Small intestine (tissue), 7 donors: ENCODE measurements around the gene SLC6A12. TPM values are rescaled to one million over a fixed set of nuclear protein-coding genes. Genes with fewer than 3 reads are reported as not detected.

ENCODE experiments used
- DNase-seq, 2 donors: peaks; one replicate each; pipeline versions ENCODE4 v3.0.0 to v3.0.0-alpha.2; 2013
- FAIRE-seq: peaks from 2 replicates; lab custom pipeline; 2012; peaks lifted over from hg19 to GRCh38; lab: Jason Lieb, UNC
- H3K27ac ChIP-seq, 3 donors: one replicate each; pipeline ENCODE4 v1.5.1; 2013; ENCODE audit warnings: low read length in 2 of 3, mild to moderate bottlenecking in 2 of 3, control low read depth in 1 of 3, inconsistent platforms in 1 of 3, low read depth in 1 of 3, moderate library complexity in 1 of 3
- H3K27me3 ChIP-seq, 3 donors: one replicate each; pipeline ENCODE4 v1.6.1; 2013; ENCODE audit warnings: low read length in 3 of 3, inconsistent platforms in 1 of 3; ENCODE audit not compliant: control insufficient read depth in 3 of 3, insufficient read depth in 3 of 3
- H3K36me3 ChIP-seq, 3 donors: one replicate each; pipeline ENCODE4 v1.6.1; 2013; ENCODE audit warnings: low read length in 3 of 3, inconsistent platforms in 1 of 3, low read depth in 1 of 3, mild to moderate bottlenecking in 1 of 3, moderate library complexity in 1 of 3; ENCODE audit not compliant: control insufficient read depth in 3 of 3, insufficient read depth in 2 of 3
- H3K4me1 ChIP-seq, 3 donors: one replicate each; pipeline ENCODE4 v1.6.1; 2013; ENCODE audit warnings: low read length in 2 of 3, inconsistent platforms in 1 of 3, low read depth in 1 of 3, mild to moderate bottlenecking in 1 of 3, moderate library complexity in 1 of 3; ENCODE audit not compliant: control insufficient read depth in 3 of 3, insufficient read depth in 2 of 3
- H3K4me3 ChIP-seq, 3 donors: one replicate each; pipeline ENCODE4 v1.5.1; 2013; ENCODE audit warnings: low read length in 3 of 3, control low read depth in 1 of 3, inconsistent platforms in 1 of 3, low read depth in 1 of 3, mild to moderate bottlenecking in 1 of 3, moderate library complexity in 1 of 3
- H3K9me3 ChIP-seq, 2 donors: one replicate each; pipeline ENCODE4 v1.6.1; 2013; ENCODE audit warnings: low read depth in 1 of 2, low read length in 1 of 2; ENCODE audit not compliant: control insufficient read depth in 2 of 2, insufficient read depth in 1 of 2
- WGBS, 3 donors: extraction: QIAGEN DNeasy Blood & Tissue Kit; methylation state at CpG; one replicate each; pipeline ENCODE4 v1.1.7; 2013; 5-methylcytosine and 5-hydroxymethylcytosine counted together
- polyA plus RNA-seq, 4 donors: library from polyadenylated mRNA; stranded (reverse) in 3 of 4; unstranded in 1 of 4; fragments of 200-250 nt in 3 of 4; fragments of 120-200 nt in 1 of 4; gene quantifications; one replicate each; pipeline versions ENCODE4 v1.2.1 to v1.2.3, GENCODE V29; 2013
- donor health status: healthy with polysubstance abuse.
- donor health status: control.
- donor health status: control.
- donor health status: Bipolar disorder and iron deficiency.
- donor health status: healthy.

Gene SLC6A12
- polyA plus RNA-seq, 4 donors, result 0.06 to 9.4 (median 1.7) TPM

GRCh38 chr12:232731-233614 is 19.0 kb upstream of the SLC6A12 start:
- peaks cover 0 to 5% (median 2%) of the 10 kb centered on the region in 3 donors for H3K27me3 ChIP-seq
- DNase-seq, result no peak
- H3K36me3 ChIP-seq, result no peaks in the 10 kb centered on the region
- H3K4me1 ChIP-seq, result peaks cover 0 to 12% (median 0%) of the 10 kb centered on the region in 3 donors
- no peak overlapping the region for H3K4me3 ChIP-seq
- WGBS, 3 donors, result 53 to 79% (median 69%) methylated on average over 19 of the region's 19 CpGs
- no peak overlapping the region for H3K27ac ChIP-seq
- peaks cover 4 to 26% of the 10 kb centered on the region in 2 donors for H3K9me3 ChIP-seq
- FAIRE-seq, result no peak

DNA sequence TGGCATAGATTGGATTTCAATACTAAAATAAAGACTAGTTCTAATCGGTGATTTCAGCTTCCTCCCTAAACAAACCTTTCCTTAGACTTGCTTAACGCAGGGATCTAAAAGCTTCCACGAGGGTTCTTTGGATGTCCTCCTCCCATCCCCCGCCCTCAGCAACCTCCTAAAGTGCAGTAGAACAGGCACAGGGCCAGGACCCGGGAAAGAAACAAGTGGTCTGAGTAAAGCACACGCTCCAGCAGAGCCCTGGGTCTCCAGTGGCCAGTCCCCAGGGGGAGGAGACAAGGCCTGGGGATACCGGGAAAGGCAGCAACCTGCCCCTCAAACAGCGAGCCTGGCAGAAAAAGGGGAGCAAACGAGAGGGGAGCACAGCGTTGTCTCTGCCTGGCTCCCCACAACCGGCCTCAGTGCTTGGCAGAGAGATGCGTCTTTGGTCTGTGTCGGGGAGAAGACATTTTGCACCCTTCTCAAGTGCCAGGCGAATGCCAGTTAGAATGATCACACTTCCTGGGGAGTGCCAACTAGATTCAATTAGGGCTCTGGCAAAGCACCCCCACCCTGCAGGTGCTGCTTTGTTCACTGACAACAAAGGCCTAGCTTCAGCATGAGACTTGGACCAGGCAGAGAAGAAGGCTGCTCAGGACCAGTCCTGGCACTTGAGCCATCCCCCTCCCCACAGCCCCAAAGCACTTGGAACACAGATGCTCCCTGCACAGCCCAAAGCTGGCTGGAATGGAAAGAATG is 17.1 kb upstream of the SLC6A12 start:
- Histone ChIP-seq H3K27ac (no peak overlapping the region), H3K4me1 (no peaks in the 10 kb centered on the region), H3K9me3 (peaks cover 4 to 8% of the 10 kb centered on the region in 2 donors), H3K4me3 (no peak overlapping the region), H3K36me3 (no peaks in the 10 kb centered on the region), H3K27me3 (peaks cover 0 to 6% (median 2%) of the 10 kb centered on the region in 3 donors)
- WGBS, 3 donors, result 65 to 71% (median 67%) methylated on average over 14 of the region's 14 CpGs
- FAIRE-seq (no peak), DNase-seq (no peak)

- H3K36me3 ChIP-seq, result no peaks in the 10 kb centered on the region
- WGBS, 3 donors, result 66 to 73% (median 71%) methylated on average over 26 of the region's 26 CpGs
- peaks cover 0 to under 1% of the 10 kb centered on the region in 2 donors for H3K9me3 ChIP-seq
- DNase-seq, result no peak
- no peaks in the 10 kb centered on the region for H3K4me1 ChIP-seq
- no peak overlapping the region for H3K4me3 ChIP-seq
- H3K27ac ChIP-seq, result no peak overlapping the region
- no peak for FAIRE-seq
- peaks cover 0 to 6% (median 2%) of the 10 kb centered on the region in 3 donors for H3K27me3 ChIP-seq
These were observed 15.7 kb upstream of the SLC6A12 start for GRCh38 chr12:229441-230191.

GRCh38 chr12:228846-229200 is 14.9 kb upstream of the SLC6A12 start:
- Histone ChIP-seq H3K27me3 (peaks cover 0 to 4% (median 2%) of the 10 kb centered on the region in 3 donors), H3K4me3 (no peak overlapping the region), H3K27ac (no peak overlapping the region), H3K36me3 (no peaks in the 10 kb centered on the region), H3K4me1 (no peaks in the 10 kb centered on the region), H3K9me3 (no peaks in the 10 kb centered on the region)
- WGBS, 3 donors, result 73 to 77% (median 77%) methylated on average over 3 of the region's 3 CpGs
- FAIRE-seq, result no peak
- DNase-seq, result no peak

DNA sequence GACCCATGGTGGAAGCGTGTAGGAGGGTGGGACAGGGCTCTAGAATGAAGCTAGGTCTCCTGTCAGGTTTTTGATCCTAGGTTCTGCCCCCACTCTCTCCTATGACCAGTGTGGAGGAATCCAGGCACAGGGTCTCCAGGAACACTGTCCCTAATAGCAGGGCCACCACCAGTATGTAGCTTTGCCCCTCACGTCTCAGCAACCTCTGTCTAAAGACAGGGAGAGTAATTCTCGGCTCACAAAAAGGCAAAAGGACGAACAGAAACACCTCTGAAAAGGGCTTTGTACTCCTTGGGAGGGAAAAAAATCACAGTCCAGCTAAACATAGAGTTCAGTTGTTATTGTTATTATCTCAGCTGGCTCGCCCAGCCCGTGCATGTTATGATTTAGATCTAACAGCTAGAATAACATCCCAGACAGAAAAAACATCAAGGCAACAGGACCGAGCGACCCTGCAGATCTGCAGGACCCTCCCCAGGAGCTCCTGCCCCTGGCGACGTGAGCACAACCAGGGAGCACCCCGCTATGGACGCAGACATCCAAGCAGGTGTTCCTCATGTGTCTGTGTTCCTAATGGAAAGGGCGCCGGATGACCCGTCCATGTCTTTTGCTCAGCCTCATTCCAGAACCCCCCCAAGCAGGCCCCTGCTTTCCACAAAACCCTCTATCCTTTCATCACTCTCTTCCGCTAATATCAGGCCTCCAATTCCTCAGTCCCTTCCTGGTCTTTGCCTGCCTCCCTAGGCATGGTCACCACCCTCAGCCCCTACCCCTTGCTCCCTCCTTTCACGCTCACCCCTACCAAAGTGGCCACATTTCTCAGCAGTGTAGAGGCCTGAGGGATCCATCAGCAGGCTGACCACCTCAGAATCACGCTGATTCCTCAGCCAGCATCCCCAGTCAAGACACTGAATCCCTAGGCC is 14.2 kb upstream of the SLC6A12 start:
- Histone ChIP-seq H3K27me3 (peaks cover 0 to 4% (median 2%) of the 10 kb centered on the region in 3 donors), H3K4me3 (no peak overlapping the region), H3K4me1 (no peaks in the 10 kb centered on the region), H3K9me3 (no peaks in the 10 kb centered on the region), H3K27ac (no peak overlapping the region), H3K36me3 (no peaks in the 10 kb centered on the region)
- no peak for DNase-seq
- WGBS, 3 donors, result 70 to 79% (median 71%) methylated on average over 18 of the region's 18 CpGs
- no peak for FAIRE-seq

DNA sequence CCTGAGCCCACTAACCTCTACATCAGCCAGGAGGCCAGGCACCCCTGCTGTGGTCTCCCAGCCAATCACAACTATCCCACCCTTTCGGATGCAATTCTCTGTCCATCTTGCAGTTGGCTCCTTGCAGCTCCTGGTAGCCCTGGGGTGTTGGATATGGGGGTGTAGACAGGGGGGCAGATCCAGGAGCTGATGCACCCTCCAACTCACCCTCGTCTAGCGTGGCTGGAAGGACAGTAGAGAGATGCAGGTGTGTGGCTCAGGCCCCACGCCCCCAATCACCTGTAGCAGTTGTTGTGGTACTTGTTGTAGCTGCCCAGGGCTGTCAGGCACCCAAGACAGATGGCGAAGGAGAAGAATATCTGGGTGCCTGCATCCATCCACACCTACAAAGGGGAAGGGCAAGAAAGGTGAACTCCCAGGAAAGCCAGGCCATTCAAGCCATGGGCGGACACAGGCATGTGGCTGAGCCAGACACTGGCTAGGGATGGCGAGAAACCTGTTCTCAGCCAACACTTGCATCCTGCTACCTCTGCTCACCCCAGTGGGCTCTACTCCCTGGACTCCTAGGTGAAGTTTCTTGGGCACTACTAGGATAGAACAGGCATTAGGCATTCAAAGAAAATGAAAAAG is 13.4 kb upstream of the SLC6A12 start:
- no peaks in the 10 kb centered on the region for H3K9me3 ChIP-seq
- H3K27me3 ChIP-seq, result peaks cover 0 to 5% (median 4%) of the 10 kb centered on the region in 3 donors
- FAIRE-seq, result no peak
- no peak overlapping the region for H3K4me3 ChIP-seq
- 82 to 89% (median 85%) methylated on average over 7 of the region's 7 CpGs for WGBS, 3 donors
- H3K36me3 ChIP-seq, result no peaks in the 10 kb centered on the region
- no peak for DNase-seq
- no peak overlapping the region for H3K27ac ChIP-seq
- no peaks in the 10 kb centered on the region for H3K4me1 ChIP-seq

DNA sequence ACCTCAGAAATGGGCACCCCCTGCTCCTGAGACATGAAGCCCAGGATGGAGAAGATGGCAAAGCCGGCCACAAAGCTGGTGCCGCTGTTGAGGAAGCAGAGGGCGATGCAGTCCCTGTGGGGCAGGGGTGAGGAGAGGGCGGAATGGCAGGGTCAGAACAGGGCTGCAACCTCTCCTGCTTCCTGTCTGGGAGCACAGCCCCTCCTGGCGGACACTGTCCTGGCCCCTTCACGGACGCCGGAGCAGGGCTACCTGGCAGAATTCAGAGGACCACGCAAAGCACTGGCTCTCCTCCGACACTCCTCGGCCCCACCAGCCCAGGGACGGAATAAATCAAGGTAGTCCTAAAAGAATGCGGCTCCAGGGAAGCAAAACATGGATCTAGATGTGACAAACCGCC is 12.4 kb upstream of the SLC6A12 start:
- Histone ChIP-seq H3K36me3 (no peaks in the 10 kb centered on the region), H3K4me1 (no peaks in the 10 kb centered on the region), H3K4me3 (no peak overlapping the region), H3K9me3 (no peaks in the 10 kb centered on the region), H3K27me3 (peaks cover 0 to 5% (median 4%) of the 10 kb centered on the region in 3 donors), H3K27ac (no peak overlapping the region)
- no peak for FAIRE-seq
- WGBS, 3 donors, result 84 to 88% (median 88%) methylated on average over 12 to 14 of the region's 14 CpGs
- no peak for DNase-seq
